GM23338 (cell line): ENCODE measurements around the gene ZMYM4. TPM values are rescaled to one million over a fixed set of nuclear protein-coding genes. Genes with fewer than 3 reads are reported as not detected.

Experiments
- ATAC-seq: fragments of 200-7000 bp; cut with Tn5 transposase; 3 replicates; pipeline ENCODE4 v1.9.1; 2020
- DNase-seq: peaks from one replicate; pipeline ENCODE4 v3.0.0-alpha.2; 2015; ENCODE audit warnings: low spot score
- H2AFZ ChIP-seq: fragments of 200-600 bp; sonication (generic); 2 replicates; pipeline ENCODE4 v1.8.0; 2016; ENCODE audit warnings: antibody characterized with exemption, mild to moderate bottlenecking, moderate library complexity
- H3F3A ChIP-seq: fragments of 200-600 bp; sonication (generic); replicated peaks from 2 replicates; pipeline ENCODE4 v1.8.0; 2017; ENCODE audit warnings: antibody characterized with exemption, mixed run types, low read depth
- H3K27ac ChIP-seq: fragments of 200-600 bp; sonication (generic); 2 replicates; pipeline ENCODE4 v1.6.1; 2016; ENCODE audit warnings: low read depth
- H3K27me3 ChIP-seq: fragments of 200-600 bp; sonication (generic); 2 replicates; pipeline ENCODE4 v1.8.0; 2016; ENCODE audit warnings: mild to moderate bottlenecking, mixed run types, moderate library complexity; ENCODE audit not compliant: insufficient read depth
- H3K36me3 ChIP-seq: fragments of 200-600 bp; sonication (generic); 2 replicates; pipeline ENCODE4 v1.8.0; 2016; ENCODE audit warnings: mild to moderate bottlenecking; ENCODE audit not compliant: insufficient read depth
- H3K4me1 ChIP-seq: fragments of 200-600 bp; sonication (generic); 2 replicates; pipeline ENCODE4 v1.8.0; 2016; ENCODE audit warnings: mild to moderate bottlenecking, moderate library complexity; ENCODE audit not compliant: insufficient read depth
- H3K4me2 ChIP-seq: fragments of 200-600 bp; sonication (generic); 2 replicates; pipeline ENCODE4 v1.7.1; 2017; ENCODE audit warnings: mixed run types
- H3K4me3 ChIP-seq: fragments of 200-600 bp; sonication (generic); 2 replicates; pipeline ENCODE4 v1.6.1; 2016; ENCODE audit warnings: mixed run types
- H3K79me2 ChIP-seq: fragments of 200-600 bp; sonication (generic); replicated peaks from 2 replicates; pipeline ENCODE4 v1.8.0; 2017; ENCODE audit warnings: mild to moderate bottlenecking; ENCODE audit not compliant: insufficient read depth
- H3K9me2 ChIP-seq: fragments of 200-600 bp; sonication (generic); 2 replicates; pipeline ENCODE4 v1.8.0; 2017; ENCODE audit not compliant: insufficient read depth
- H4K20me1 ChIP-seq: fragments of 200-600 bp; sonication (generic); replicated peaks from 2 replicates; pipeline ENCODE4 v1.8.0; 2017; ENCODE audit warnings: mild to moderate bottlenecking; ENCODE audit not compliant: insufficient read depth
- H3K27ac Mint-ChIP-seq: 2 replicates; pipeline ENCODE4 v1.8.0; 2020; ENCODE audit warnings: inconsistent platforms, mild to moderate bottlenecking, moderate library complexity, mixed read lengths
- H3K27me3 Mint-ChIP-seq: 3 replicates; pipeline ENCODE4 v1.8.0; 2022; ENCODE audit warnings: low read depth, mild to moderate bottlenecking, moderate library complexity, mixed read lengths, inconsistent platforms; ENCODE audit not compliant: insufficient read depth, poor library complexity
- H3K36me3 Mint-ChIP-seq: 3 replicates; pipeline ENCODE4 v1.8.0; 2021; ENCODE audit warnings: low read depth, mild to moderate bottlenecking, inconsistent platforms, moderate library complexity, mixed read lengths
- H3K4me1 Mint-ChIP-seq: 3 replicates; pipeline ENCODE4 v1.8.0; 2020; ENCODE audit warnings: mild to moderate bottlenecking, inconsistent platforms, mixed read lengths
- H3K4me3 Mint-ChIP-seq: 3 replicates; pipeline ENCODE4 v1.8.0; 2021; ENCODE audit warnings: moderate library complexity, mild to moderate bottlenecking, inconsistent platforms, mixed read lengths
- H3K9me3 Mint-ChIP-seq: 3 replicates; pipeline ENCODE4 v1.8.0; 2020; ENCODE audit warnings: moderate library complexity, mild to moderate bottlenecking, inconsistent platforms, mixed read lengths
- CREB1 ChIP-seq: fragments of 250-450 bp; sonication (Bioruptor Pico); IDR thresholded peaks from 2 replicates; pipeline ENCODE4 v1.5.0; 2020; ENCODE audit warnings: low read depth, mild to moderate bottlenecking, moderate library complexity
- EZH2 ChIP-seq: fragments of 200-600 bp; sonication (generic); IDR thresholded peaks from one replicate; pipeline ENCODE4 v1.8.0; 2017; ENCODE audit warnings: antibody characterized with exemption, mild to moderate bottlenecking, low read depth; ENCODE audit not compliant: unreplicated experiment
- EZH2phosphoT487 ChIP-seq: fragments of 200-600 bp; sonication (generic); IDR thresholded peaks from one replicate; pipeline ENCODE4 v1.8.1; 2018; ENCODE audit warnings: antibody characterized with exemption; ENCODE audit not compliant: unreplicated experiment
- JUNB ChIP-seq: IDR thresholded peaks from one replicate; pipeline ENCODE4 v1.6.1; 2016; ENCODE audit warnings: antibody characterized with exemption; ENCODE audit not compliant: unreplicated experiment
- NANOG ChIP-seq: IDR thresholded peaks from 2 replicates; pipeline ENCODE4 v1.6.1; 2016; ENCODE audit warnings: antibody characterized with exemption, borderline replicate concordance
- POLR2AphosphoS5 ChIP-seq: IDR thresholded peaks from 2 replicates; pipeline ENCODE4 v1.6.1; 2016; ENCODE audit warnings: antibody characterized with exemption, low read depth
- STAT1 ChIP-seq: IDR thresholded peaks from one replicate; pipeline ENCODE4 v1.6.1; 2016; ENCODE audit warnings: antibody characterized with exemption; ENCODE audit not compliant: unreplicated experiment
- ZNF114 ChIP-seq: fragments of 250-450 bp; sonication (Bioruptor Pico); IDR thresholded peaks from 2 replicates; pipeline ENCODE4 v1.5.0; 2020; ENCODE audit warnings: mild to moderate bottlenecking, moderate library complexity
- ZNF331 ChIP-seq: fragments of 250-450 bp; sonication (Bioruptor Pico); IDR thresholded peaks from 2 replicates; pipeline ENCODE4 v1.5.0; 2020; ENCODE audit warnings: low read depth, mild to moderate bottlenecking, moderate library complexity
- polyA plus RNA-seq: library from polyadenylated mRNA; unstranded; fragments of >200 nt; fragmentation: Nextera tagmentation; extraction: Ambion mirVana; gene quantifications from 2 replicates; pipeline ENCODE4 v1.2.1, GENCODE V29; 2016
- total RNA-seq: library from RNA; depleted of rRNA; stranded (reverse); fragments of >200 nt; shearing (Covaris generic); gene quantifications from 2 replicates; pipeline ENCODE4 v1.2.3, GENCODE V29; 2014
- TF ChIP-seq, protein P1 (sequence below): IDR thresholded peaks from one replicate; pipeline ENCODE4 v1.6.1; 2018; ENCODE audit warnings: antibody characterized with exemption; ENCODE audit not compliant: unreplicated experiment
- TF ChIP-seq, protein P2 (sequence below): fragments of 250-450 bp; sonication (Bioruptor Pico); IDR thresholded peaks from 2 replicates; pipeline ENCODE4 v1.5.0; 2020; ENCODE audit warnings: mild to moderate bottlenecking, moderate library complexity
- TF ChIP-seq, protein P3 (sequence below), 2 experiments: fragments of 200-600 bp in 1 of 2; sonication (generic) in 1 of 2; conservative IDR thresholded peaks; 2 replicates each; pipeline versions ENCODE4 v1.5.1 to v1.6.1; 2016 to 2017; ENCODE audit warnings: antibody characterized with exemption in 2 of 2, low read depth in 2 of 2, mild to moderate bottlenecking in 2 of 2, moderate library complexity in 1 of 2
- TF ChIP-seq, protein P4 (sequence below): IDR thresholded peaks from 2 replicates; pipeline ENCODE4 v1.6.1; 2016; ENCODE audit warnings: antibody characterized with exemption

ZMYM4 gene
- total and polyA plus RNA-seq, 2 experiments from 2014 or later, result 65.4 to 68.5 TPM

DNA sequence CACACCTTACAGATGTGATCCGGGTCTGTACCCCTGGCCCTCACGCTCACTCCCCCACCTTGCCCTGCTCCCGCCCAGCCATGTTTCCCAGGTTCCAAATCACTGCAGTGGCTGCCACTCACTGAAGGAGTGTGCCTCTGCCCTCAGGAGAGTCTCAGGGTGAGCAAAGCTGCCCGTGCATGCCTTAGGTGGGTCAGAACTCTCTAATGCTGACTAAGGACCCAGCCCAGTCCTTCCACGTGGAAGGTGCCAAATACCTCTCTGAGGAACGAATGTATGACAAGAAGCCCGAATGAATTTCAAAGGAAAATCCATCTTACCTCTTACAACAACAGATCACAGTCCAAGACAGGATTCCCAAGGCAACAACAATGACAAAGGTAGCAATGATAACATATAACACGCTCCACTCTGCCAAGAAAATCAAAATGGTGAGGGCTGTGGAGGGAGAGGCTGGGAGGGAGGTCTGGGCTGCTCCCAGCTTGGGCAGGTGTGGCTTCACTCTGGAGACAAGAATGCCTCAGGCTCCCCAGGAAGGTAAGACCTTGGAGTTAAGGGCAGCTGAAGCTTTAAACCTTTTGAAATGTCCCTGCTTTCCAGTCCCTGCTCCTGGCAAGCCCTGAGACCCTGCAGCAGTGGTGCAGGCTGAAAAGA is 173.5 kb downstream of the ZMYM4 start:
- Histone ChIP-seq H3F3A (0 out of 2 replicates have a peak, but pooled peaks cover 3% of the 10 kb centered on the region), H3K27ac (no peak overlapping the region), H3K79me2 (no peaks in the 10 kb centered on the region), H3K9me2 (no peaks in the 10 kb centered on the region), H3K4me2 (no peak overlapping the region), H3K4me3 (no peak overlapping the region), H3K36me3 (peaks cover 17% of the 10 kb centered on the region; the same call in 1 of the 2 replicates), H3K27me3 (no peaks in the 10 kb centered on the region), H4K20me1 (no peaks in the 10 kb centered on the region; the same call in 1 of the 2 replicates), H3K4me1 (no peaks in the 10 kb centered on the region), H2AFZ (no peak overlapping the region)
- DNase-seq, result no peak
- Mint-ChIP-seq H3K27ac (no peak overlapping the region), H3K27me3 (peaks cover 5% of the 10 kb centered on the region), H3K4me1 (no peaks in the 10 kb centered on the region), H3K4me3 (no peak overlapping the region), H3K36me3 (peaks cover 41% of the 10 kb centered on the region), H3K9me3 (no peaks in the 10 kb centered on the region)
- ATAC-seq, result no peak
- TF ChIP-seq EZH2 (no peak), EZH2phosphoT487 (no peak), POLR2AphosphoS5 (no peak), CREB1 (CRISPR knock-in tag) (no peak), NANOG (no peak), JUNB (no peak), STAT1 (no peak), ZNF331 (no peak), ZNF114 (CRISPR knock-in tag) (no peak)
- TF ChIP-seq, protein P1, sequence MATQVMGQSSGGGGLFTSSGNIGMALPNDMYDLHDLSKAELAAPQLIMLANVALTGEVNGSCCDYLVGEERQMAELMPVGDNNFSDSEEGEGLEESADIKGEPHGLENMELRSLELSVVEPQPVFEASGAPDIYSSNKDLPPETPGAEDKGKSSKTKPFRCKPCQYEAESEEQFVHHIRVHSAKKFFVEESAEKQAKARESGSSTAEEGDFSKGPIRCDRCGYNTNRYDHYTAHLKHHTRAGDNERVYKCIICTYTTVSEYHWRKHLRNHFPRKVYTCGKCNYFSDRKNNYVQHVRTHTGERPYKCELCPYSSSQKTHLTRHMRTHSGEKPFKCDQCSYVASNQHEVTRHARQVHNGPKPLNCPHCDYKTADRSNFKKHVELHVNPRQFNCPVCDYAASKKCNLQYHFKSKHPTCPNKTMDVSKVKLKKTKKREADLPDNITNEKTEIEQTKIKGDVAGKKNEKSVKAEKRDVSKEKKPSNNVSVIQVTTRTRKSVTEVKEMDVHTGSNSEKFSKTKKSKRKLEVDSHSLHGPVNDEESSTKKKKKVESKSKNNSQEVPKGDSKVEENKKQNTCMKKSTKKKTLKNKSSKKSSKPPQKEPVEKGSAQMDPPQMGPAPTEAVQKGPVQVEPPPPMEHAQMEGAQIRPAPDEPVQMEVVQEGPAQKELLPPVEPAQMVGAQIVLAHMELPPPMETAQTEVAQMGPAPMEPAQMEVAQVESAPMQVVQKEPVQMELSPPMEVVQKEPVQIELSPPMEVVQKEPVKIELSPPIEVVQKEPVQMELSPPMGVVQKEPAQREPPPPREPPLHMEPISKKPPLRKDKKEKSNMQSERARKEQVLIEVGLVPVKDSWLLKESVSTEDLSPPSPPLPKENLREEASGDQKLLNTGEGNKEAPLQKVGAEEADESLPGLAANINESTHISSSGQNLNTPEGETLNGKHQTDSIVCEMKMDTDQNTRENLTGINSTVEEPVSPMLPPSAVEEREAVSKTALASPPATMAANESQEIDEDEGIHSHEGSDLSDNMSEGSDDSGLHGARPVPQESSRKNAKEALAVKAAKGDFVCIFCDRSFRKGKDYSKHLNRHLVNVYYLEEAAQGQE, result no peak
- TF ChIP-seq, protein P2, sequence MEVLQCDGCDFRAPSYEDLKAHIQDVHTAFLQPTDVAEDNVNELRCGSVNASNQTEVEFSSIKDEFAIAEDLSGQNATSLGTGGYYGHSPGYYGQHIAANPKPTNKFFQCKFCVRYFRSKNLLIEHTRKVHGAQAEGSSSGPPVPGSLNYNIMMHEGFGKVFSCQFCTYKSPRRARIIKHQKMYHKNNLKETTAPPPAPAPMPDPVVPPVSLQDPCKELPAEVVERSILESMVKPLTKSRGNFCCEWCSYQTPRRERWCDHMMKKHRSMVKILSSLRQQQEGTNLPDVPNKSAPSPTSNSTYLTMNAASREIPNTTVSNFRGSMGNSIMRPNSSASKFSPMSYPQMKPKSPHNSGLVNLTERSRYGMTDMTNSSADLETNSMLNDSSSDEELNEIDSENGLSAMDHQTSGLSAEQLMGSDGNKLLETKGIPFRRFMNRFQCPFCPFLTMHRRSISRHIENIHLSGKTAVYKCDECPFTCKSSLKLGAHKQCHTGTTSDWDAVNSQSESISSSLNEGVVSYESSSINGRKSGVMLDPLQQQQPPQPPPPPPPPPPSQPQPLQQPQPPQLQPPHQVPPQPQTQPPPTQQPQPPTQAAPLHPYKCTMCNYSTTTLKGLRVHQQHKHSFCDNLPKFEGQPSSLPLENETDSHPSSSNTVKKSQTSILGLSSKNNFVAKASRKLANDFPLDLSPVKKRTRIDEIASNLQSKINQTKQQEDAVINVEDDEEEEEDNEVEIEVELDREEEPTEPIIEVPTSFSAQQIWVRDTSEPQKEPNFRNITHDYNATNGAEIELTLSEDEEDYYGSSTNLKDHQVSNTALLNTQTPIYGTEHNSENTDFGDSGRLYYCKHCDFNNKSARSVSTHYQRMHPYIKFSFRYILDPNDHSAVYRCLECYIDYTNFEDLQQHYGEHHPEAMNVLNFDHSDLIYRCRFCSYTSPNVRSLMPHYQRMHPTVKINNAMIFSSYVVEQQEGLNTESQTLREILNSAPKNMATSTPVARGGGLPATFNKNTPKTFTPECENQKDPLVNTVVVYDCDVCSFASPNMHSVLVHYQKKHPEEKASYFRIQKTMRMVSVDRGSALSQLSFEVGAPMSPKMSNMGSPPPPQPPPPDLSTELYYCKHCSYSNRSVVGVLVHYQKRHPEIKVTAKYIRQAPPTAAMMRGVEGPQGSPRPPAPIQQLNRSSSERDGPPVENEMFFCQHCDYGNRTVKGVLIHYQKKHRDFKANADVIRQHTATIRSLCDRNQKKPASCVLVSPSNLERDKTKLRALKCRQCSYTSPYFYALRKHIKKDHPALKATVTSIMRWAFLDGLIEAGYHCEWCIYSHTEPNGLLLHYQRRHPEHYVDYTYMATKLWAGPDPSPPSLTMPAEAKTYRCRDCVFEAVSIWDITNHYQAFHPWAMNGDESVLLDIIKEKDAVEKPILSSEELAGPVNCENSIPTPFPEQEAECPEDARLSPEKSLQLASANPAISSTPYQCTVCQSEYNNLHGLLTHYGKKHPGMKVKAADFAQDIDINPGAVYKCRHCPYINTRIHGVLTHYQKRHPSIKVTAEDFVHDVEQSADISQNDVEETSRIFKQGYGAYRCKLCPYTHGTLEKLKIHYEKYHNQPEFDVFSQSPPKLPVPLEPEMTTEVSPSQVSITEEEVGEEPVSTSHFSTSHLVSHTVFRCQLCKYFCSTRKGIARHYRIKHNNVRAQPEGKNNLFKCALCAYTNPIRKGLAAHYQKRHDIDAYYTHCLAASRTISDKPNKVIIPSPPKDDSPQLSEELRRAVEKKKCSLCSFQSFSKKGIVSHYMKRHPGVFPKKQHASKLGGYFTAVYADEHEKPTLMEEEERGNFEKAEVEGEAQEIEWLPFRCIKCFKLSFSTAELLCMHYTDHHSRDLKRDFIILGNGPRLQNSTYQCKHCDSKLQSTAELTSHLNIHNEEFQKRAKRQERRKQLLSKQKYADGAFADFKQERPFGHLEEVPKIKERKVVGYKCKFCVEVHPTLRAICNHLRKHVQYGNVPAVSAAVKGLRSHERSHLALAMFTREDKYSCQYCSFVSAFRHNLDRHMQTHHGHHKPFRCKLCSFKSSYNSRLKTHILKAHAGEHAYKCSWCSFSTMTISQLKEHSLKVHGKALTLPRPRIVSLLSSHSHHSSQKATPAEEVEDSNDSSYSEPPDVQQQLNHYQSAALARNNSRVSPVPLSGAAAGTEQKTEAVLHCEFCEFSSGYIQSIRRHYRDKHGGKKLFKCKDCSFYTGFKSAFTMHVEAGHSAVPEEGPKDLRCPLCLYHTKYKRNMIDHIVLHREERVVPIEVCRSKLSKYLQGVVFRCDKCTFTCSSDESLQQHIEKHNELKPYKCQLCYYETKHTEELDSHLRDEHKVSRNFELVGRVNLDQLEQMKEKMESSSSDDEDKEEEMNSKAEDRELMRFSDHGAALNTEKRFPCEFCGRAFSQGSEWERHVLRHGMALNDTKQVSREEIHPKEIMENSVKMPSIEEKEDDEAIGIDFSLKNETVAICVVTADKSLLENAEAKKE (CRISPR knock-in tag), result no peak
- TF ChIP-seq, protein P3, sequence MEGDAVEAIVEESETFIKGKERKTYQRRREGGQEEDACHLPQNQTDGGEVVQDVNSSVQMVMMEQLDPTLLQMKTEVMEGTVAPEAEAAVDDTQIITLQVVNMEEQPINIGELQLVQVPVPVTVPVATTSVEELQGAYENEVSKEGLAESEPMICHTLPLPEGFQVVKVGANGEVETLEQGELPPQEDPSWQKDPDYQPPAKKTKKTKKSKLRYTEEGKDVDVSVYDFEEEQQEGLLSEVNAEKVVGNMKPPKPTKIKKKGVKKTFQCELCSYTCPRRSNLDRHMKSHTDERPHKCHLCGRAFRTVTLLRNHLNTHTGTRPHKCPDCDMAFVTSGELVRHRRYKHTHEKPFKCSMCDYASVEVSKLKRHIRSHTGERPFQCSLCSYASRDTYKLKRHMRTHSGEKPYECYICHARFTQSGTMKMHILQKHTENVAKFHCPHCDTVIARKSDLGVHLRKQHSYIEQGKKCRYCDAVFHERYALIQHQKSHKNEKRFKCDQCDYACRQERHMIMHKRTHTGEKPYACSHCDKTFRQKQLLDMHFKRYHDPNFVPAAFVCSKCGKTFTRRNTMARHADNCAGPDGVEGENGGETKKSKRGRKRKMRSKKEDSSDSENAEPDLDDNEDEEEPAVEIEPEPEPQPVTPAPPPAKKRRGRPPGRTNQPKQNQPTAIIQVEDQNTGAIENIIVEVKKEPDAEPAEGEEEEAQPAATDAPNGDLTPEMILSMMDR (conservative IDR thresholded peaks at IDR 0.05; ENCODE audit: low read depth in 2 of 2), result no peak
- TF ChIP-seq, protein P4, sequence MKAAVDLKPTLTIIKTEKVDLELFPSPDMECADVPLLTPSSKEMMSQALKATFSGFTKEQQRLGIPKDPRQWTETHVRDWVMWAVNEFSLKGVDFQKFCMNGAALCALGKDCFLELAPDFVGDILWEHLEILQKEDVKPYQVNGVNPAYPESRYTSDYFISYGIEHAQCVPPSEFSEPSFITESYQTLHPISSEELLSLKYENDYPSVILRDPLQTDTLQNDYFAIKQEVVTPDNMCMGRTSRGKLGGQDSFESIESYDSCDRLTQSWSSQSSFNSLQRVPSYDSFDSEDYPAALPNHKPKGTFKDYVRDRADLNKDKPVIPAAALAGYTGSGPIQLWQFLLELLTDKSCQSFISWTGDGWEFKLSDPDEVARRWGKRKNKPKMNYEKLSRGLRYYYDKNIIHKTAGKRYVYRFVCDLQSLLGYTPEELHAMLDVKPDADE, result no peak
